Limb (tissue), 2 donors: ENCODE measurements around the gene TMEM217.
A peak's percentile ranks its signal among the peaks of the same experiment; 100 is the strongest.
"Not testable (repeated sequence)": the region's sequence is repeated elsewhere in the genome, so short reads cannot be mapped to it uniquely, and the experiment has no call there.

Experiments used
- DNase-seq, 2 donors: peaks; one replicate each; pipeline ENCODE4 v3.0.0-alpha.2; 2016; ENCODE audit errors: extremely low spot score in 2 of 2

The TMEM217 gene

GRCh38 chr6:37218511-37218910, 39.4 kb downstream of the TMEM217 start:
- no peak for DNase-seq

GRCh38 chr6:37218061-37218460, 39.9 kb downstream of the TMEM217 start:
- DNase-seq: no peak

GRCh38 chr6:37212268-37212667, 45.7 kb downstream of the TMEM217 start:
- no peak for DNase-seq

GRCh38 chr6:37210313-37210968, 47.5 kb downstream of the TMEM217 start:
- DNase-seq: peak; percentile 85 to 88

GRCh38 chr6:37209461-37210205, 48.3 kb downstream of the TMEM217 start:
- no peak for DNase-seq

GRCh38 chr6:37208793-37209192, 49.2 kb downstream of the TMEM217 start:
- DNase-seq: no peak

GRCh38 chr6:37207903-37208456, 50.0 kb downstream of the TMEM217 start:
- DNase-seq: peak in 1 of 2 donors; percentile 67

GRCh38 chr6:37206622-37207021, 51.3 kb downstream of the TMEM217 start:
- no peak for DNase-seq

GRCh38 chr6:37205997-37206340, 52.0 kb downstream of the TMEM217 start:
- DNase-seq: no peak

GRCh38 chr6:37205175-37205996, 52.6 kb downstream of the TMEM217 start:
- no peak for DNase-seq

GRCh38 chr6:37204014-37204751, 53.8 kb downstream of the TMEM217 start:
- DNase-seq: no peak

GRCh38 chr6:37202788-37203491, 55.0 kb downstream of the TMEM217 start:
- DNase-seq: no peak

GRCh38 chr6:37201726-37202125, 56.2 kb downstream of the TMEM217 start:
- DNase-seq: no peak

- no peak for DNase-seq
These were observed 57.9 kb downstream of the TMEM217 start for GRCh38 chr6:37200085-37200484.

GRCh38 chr6:37196451-37196850, 61.5 kb downstream of the TMEM217 start:
- DNase-seq: not testable (repeated sequence)

- DNase-seq: not testable (repeated sequence)
These were observed 63.1 kb downstream of the TMEM217 start for GRCh38 chr6:37194886-37195285.

GRCh38 chr6:37192666-37193065, 65.3 kb downstream of the TMEM217 start:
- DNase-seq: no peak

- no peak for DNase-seq
These were observed 67.8 kb downstream of the TMEM217 start for GRCh38 chr6:37190159-37190535.

GRCh38 chr6:37188962-37189510, 68.9 kb downstream of the TMEM217 start:
- DNase-seq: no peak

GRCh38 chr6:37187321-37188022, 70.5 kb downstream of the TMEM217 start:
- no peak for DNase-seq
